ENCODE results near the gene GRIN2D.

DNA sequence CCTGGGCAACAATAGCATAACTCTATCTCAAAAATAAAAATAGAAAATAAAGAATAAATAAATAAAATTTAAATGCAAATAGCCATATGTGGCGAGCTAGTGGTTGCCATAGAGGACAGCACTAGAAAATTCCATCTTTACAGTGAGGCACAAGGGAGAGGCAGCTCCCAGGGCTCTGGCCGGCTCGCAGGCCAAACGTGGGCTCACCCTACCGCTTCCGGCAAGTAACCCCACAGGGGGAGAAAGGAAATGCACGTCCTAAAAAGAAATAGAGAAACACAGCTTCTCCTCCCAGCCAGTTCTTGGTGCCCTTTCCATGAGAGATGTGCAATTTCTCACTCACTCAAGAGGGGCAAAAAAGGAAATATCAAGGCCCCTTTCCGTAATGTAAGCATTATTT, 39.9 kb downstream of the GRIN2D start:
- TF ChIP-seq, protein P1, sequence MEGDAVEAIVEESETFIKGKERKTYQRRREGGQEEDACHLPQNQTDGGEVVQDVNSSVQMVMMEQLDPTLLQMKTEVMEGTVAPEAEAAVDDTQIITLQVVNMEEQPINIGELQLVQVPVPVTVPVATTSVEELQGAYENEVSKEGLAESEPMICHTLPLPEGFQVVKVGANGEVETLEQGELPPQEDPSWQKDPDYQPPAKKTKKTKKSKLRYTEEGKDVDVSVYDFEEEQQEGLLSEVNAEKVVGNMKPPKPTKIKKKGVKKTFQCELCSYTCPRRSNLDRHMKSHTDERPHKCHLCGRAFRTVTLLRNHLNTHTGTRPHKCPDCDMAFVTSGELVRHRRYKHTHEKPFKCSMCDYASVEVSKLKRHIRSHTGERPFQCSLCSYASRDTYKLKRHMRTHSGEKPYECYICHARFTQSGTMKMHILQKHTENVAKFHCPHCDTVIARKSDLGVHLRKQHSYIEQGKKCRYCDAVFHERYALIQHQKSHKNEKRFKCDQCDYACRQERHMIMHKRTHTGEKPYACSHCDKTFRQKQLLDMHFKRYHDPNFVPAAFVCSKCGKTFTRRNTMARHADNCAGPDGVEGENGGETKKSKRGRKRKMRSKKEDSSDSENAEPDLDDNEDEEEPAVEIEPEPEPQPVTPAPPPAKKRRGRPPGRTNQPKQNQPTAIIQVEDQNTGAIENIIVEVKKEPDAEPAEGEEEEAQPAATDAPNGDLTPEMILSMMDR (IDR thresholded peaks at IDR 0.05; ENCODE audit: low read length): no peak
- no peak for TF ChIP-seq EZH2 (IDR thresholded peaks at IDR 0.05; ENCODE audit: borderline replicate concordance, low read length)
